Right lobe of liver (tissue), 4 donors: ENCODE measurements around the gene EPS8L2.

Source experiments
- POLR2A ChIP-seq: fragments of 450-650 bp; IDR thresholded peaks from one replicate; pipeline ENCODE4 v1.6.1; 2017; ENCODE audit warnings: antibody characterized with exemption, mild to moderate bottlenecking
- TF ChIP-seq, protein P1 (sequence below), 4 donors: fragments of 200-600 bp in 3 of 4; fragments of 450-650 bp in 1 of 4; IDR thresholded peaks; one replicate each; pipeline versions ENCODE4 v1.5.1 to v1.8.0; 2016 to 2022; ENCODE audit warnings: antibody characterized with exemption in 4 of 4, mild to moderate bottlenecking in 2 of 4
- donor health status: DM: no; HTN: no; CAD: no.
- donor health status: DM: no; HTN: no; CAD: no.
- donor health status: DM: no; HTN: yes; CAD: no.

DNA sequence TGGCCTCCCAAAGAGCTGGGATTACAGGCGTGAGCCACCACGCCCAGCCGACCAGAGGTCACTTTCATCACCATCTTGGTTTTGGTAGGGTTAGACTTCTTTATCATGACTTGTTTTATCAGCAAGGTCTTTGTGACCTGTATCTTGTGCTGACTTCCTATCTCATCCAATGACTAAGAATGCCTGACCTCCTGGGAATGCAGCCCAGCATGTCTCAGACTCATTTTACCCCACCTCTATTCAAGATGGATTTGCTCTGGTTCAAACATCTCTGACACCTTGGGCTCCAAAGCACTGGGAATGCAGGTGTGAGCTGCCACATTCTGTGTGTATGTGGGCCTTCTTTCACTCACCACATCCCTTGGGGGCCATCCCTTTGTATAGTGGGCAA, 36.1 kb downstream of the EPS8L2 start:
- TF ChIP-seq, protein P1, sequence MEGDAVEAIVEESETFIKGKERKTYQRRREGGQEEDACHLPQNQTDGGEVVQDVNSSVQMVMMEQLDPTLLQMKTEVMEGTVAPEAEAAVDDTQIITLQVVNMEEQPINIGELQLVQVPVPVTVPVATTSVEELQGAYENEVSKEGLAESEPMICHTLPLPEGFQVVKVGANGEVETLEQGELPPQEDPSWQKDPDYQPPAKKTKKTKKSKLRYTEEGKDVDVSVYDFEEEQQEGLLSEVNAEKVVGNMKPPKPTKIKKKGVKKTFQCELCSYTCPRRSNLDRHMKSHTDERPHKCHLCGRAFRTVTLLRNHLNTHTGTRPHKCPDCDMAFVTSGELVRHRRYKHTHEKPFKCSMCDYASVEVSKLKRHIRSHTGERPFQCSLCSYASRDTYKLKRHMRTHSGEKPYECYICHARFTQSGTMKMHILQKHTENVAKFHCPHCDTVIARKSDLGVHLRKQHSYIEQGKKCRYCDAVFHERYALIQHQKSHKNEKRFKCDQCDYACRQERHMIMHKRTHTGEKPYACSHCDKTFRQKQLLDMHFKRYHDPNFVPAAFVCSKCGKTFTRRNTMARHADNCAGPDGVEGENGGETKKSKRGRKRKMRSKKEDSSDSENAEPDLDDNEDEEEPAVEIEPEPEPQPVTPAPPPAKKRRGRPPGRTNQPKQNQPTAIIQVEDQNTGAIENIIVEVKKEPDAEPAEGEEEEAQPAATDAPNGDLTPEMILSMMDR (IDR thresholded peaks at IDR 0.05): no peak
- no peak for TF ChIP-seq POLR2A
